Ascending aorta (tissue), 2 donors: ENCODE results near the gene ZFP91. TPM values are rescaled to one million over a fixed set of nuclear protein-coding genes. Genes with fewer than 3 reads are reported as not detected.

ENCODE experiments used
- DNase-seq, 2 donors: peaks; one replicate each; pipeline ENCODE4 v3.0.0-alpha.2; 2019; ENCODE audit warnings: low spot score in 2 of 2
- H3K27ac ChIP-seq, 2 donors: fragments of 200-600 bp; sonication (generic); one replicate each; pipeline ENCODE4 v1.5.1; 2016 to 2017; ENCODE audit warnings: mild to moderate bottlenecking in 1 of 2
- H3K27me3 ChIP-seq: fragments of 200-600 bp; sonication (generic); one replicate; pipeline ENCODE4 v1.5.1; 2017
- H3K36me3 ChIP-seq, 2 donors: fragments of 200-600 bp; sonication (generic); one replicate each; pipeline ENCODE4 v1.5.1; 2016
- H3K4me1 ChIP-seq, 2 donors: fragments of 200-600 bp; sonication (generic); one replicate each; pipeline ENCODE4 v1.5.1; 2016 to 2017; ENCODE audit warnings: mild to moderate bottlenecking in 1 of 2
- H3K4me3 ChIP-seq, 2 donors: fragments of 200-600 bp; sonication (generic); one replicate each; pipeline ENCODE4 v1.5.1; 2016 to 2017; ENCODE audit warnings: mild to moderate bottlenecking in 1 of 2
- H3K9me3 ChIP-seq, 2 donors: fragments of 200-600 bp; sonication (generic); one replicate each; pipeline ENCODE4 v1.5.1; 2016
- CTCF ChIP-seq, 3 experiments: fragments of 200-600 bp in 2 of 3; fragments of 450-650 bp in 1 of 3; sonication (generic) in 2 of 3; IDR thresholded peaks; one replicate each; pipeline ENCODE4 v1.5.1; 2016 to 2019; ENCODE audit warnings: antibody characterized with exemption in 3 of 3, mild to moderate bottlenecking in 1 of 3, moderate library complexity in 1 of 3
- intact Hi-C: fragments of 100-400 bp; cut with DNase I; formaldehyde crosslinking; loops from one replicate; pipeline ENCODE4 v1.15.1; 2023
- total RNA-seq: library from RNA; depleted of rRNA; stranded (reverse); fragments of >200 nt; gene quantifications from one replicate; pipeline ENCODE4 v1.1.0, GENCODE V29; 2016

ZFP91 gene
- total RNA-seq, 1 donor from 2014 or later = 32.5 TPM

- intact Hi-C loops = no loop called here
- Histone ChIP-seq H3K4me3 (no peak within 1 kb of the TSS), H3K9me3 (no peaks in the 10 kb centered on the region), H3K36me3 (peaks cover 48 to 64% of the 10 kb centered on the region in 2 donors), H3K27ac (no peak within 1 kb of the TSS), H3K4me1 (peaks cover 0 to 9% of the 10 kb centered on the region in 2 donors), H3K27me3 (no peaks in the 10 kb centered on the region)
- TF ChIP-seq CTCF (IDR thresholded peaks at IDR 0.05) = no peak
- DNase-seq = no peak
Observed at GRCh38 chr11:58622344-58622743, 43.5 kb downstream of the ZFP91 start, which contains the start of gene CNTF. Gene CNTF, plus strand, starts transcription at chr11:58622665. Its CDS starts 88 bp downstream, at chr11:58622753.

- Histone ChIP-seq H3K9me3 (no peaks in the 10 kb centered on the region), H3K36me3 (peaks cover 28 to 36% of the 10 kb centered on the region in 2 donors), H3K27me3 (no peaks in the 10 kb centered on the region), H3K4me1 (peaks cover 4 to 13% of the 10 kb centered on the region in 2 donors), H3K27ac (no peak overlapping the region), H3K4me3 (no peak overlapping the region)
- no peak for TF ChIP-seq CTCF (IDR thresholded peaks at IDR 0.05)
- intact Hi-C loops = no loop called here
- DNase-seq = no peak
Observed at GRCh38 chr11:58625086-58625485, 46.2 kb downstream of the ZFP91 start.

- DNase-seq = no peak
- Histone ChIP-seq H3K27me3 (no peaks in the 10 kb centered on the region), H3K4me1 (peaks cover 4 to 13% of the 10 kb centered on the region in 2 donors), H3K36me3 (peaks cover 22 to 28% of the 10 kb centered on the region in 2 donors), H3K27ac (no peak overlapping the region), H3K9me3 (no peaks in the 10 kb centered on the region), H3K4me3 (no peak overlapping the region)
- TF ChIP-seq CTCF (IDR thresholded peaks at IDR 0.05) = no peak
- intact Hi-C loops = no loop called here
Observed at GRCh38 chr11:58625826-58626460, 47.1 kb downstream of the ZFP91 start.

- intact Hi-C loops = no loop called here
- no peaks in the 10 kb centered on the region for H3K9me3 ChIP-seq
- no peak for DNase-seq
- no peak for TF ChIP-seq CTCF (IDR thresholded peaks at IDR 0.05)
- H3K4me3 ChIP-seq = no peak overlapping the region
- H3K4me1 ChIP-seq = peaks cover 4 to 13% of the 10 kb centered on the region in 2 donors
- H3K27ac ChIP-seq = peak overlapping the region; percentile 23 to 34
- H3K36me3 ChIP-seq = peaks cover 20 to 27% of the 10 kb centered on the region in 2 donors
- H3K27me3 ChIP-seq = no peaks in the 10 kb centered on the region
Observed at GRCh38 chr11:58626934-58627483, 48.1 kb downstream of the ZFP91 start.

GRCh38 chr11:58628446-58628845 lies 49.6 kb downstream of the ZFP91 start:
- intact Hi-C loops = no loop called here
- H3K4me3 ChIP-seq = no peak overlapping the region
- H3K36me3 ChIP-seq = peaks cover 10 to 15% of the 10 kb centered on the region in 2 donors
- peaks cover 4 to 13% of the 10 kb centered on the region in 2 donors for H3K4me1 ChIP-seq
- TF ChIP-seq CTCF (IDR thresholded peaks at IDR 0.05) = no peak
- H3K9me3 ChIP-seq = no peaks in the 10 kb centered on the region
- H3K27ac ChIP-seq = no peak overlapping the region
- DNase-seq = no peak
- no peaks in the 10 kb centered on the region for H3K27me3 ChIP-seq
